ENCODE measurements around the gene BST1.

GRCh38 chr4:15765391-15765790 is 62.5 kb downstream of the BST1 start:
- no peak for TF ChIP-seq MYC (IDR thresholded peaks at IDR 0.05; ENCODE audit: insufficient read depth, insufficient read length, insufficient replicate concordance, low read length, severe bottlenecking)
- TF ChIP-seq TCF12 (IDR thresholded peaks at IDR 0.05; ENCODE audit: low read depth, low read length) = no peak
- no peak for TF ChIP-seq TAF1 (IDR thresholded peaks at IDR 0.05; ENCODE audit: borderline replicate concordance, low read depth, low read length)
- no peak for TF ChIP-seq CREB1 (IDR thresholded peaks at IDR 0.05; ENCODE audit: low read depth)
- TF ChIP-seq STAT1 (conservative IDR thresholded peaks at IDR 0.05) = no peak
- TF ChIP-seq, protein P1, sequence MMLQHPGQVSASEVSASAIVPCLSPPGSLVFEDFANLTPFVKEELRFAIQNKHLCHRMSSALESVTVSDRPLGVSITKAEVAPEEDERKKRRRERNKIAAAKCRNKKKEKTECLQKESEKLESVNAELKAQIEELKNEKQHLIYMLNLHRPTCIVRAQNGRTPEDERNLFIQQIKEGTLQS (IDR thresholded peaks at IDR 0.05; ENCODE audit: borderline replicate concordance, extremely low read depth, low read depth, low read length) = no peak
- TF ChIP-seq, protein P2, sequence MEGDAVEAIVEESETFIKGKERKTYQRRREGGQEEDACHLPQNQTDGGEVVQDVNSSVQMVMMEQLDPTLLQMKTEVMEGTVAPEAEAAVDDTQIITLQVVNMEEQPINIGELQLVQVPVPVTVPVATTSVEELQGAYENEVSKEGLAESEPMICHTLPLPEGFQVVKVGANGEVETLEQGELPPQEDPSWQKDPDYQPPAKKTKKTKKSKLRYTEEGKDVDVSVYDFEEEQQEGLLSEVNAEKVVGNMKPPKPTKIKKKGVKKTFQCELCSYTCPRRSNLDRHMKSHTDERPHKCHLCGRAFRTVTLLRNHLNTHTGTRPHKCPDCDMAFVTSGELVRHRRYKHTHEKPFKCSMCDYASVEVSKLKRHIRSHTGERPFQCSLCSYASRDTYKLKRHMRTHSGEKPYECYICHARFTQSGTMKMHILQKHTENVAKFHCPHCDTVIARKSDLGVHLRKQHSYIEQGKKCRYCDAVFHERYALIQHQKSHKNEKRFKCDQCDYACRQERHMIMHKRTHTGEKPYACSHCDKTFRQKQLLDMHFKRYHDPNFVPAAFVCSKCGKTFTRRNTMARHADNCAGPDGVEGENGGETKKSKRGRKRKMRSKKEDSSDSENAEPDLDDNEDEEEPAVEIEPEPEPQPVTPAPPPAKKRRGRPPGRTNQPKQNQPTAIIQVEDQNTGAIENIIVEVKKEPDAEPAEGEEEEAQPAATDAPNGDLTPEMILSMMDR (IDR thresholded peaks at IDR 0.05 in 2 of 3, conservative IDR thresholded peaks at IDR 0.05 in 1 of 3; ENCODE audit: control insufficient read depth in 2 of 3, extremely low read depth in 1 of 3, insufficient read depth in 1 of 3, low read depth in 3 of 3, low read length in 3 of 3) = no peak
- no peak for TF ChIP-seq POLR2A (IDR thresholded peaks at IDR 0.05; ENCODE audit: low read depth, low read length)
- no peak for TF ChIP-seq BHLHE40 (IDR thresholded peaks at IDR 0.05; ENCODE audit: borderline replicate concordance in 1 of 2, low read depth in 2 of 2, low read length in 1 of 2)
- TF ChIP-seq SUZ12 (IDR thresholded peaks at IDR 0.05; ENCODE audit: unreplicated experiment) = no peak
